Tibial artery (tissue), 4 donors: ENCODE measurements around the gene THOP1.

Experiments used
- DNase-seq, 2 donors: peaks; one replicate each; pipeline ENCODE4 v3.0.0-alpha.2; 2019
- H3K27ac ChIP-seq, 2 donors: fragments of 200-600 bp; sonication (generic) in 1 of 2; 1 replicate in 1 of 2; 2 replicates in 1 of 2; pipeline ENCODE4 v1.5.1; 2018 to 2019; ENCODE audit warnings: mild to moderate bottlenecking in 1 of 2
- H3K27me3 ChIP-seq, 2 donors: fragments of 200-600 bp; sonication (generic) in 1 of 2; one replicate each; pipeline versions ENCODE4 v1.5.1 to v1.6.0; 2016 to 2019
- H3K36me3 ChIP-seq, 3 donors: fragments of 200-600 bp; sonication (generic) in 2 of 3; one replicate each; pipeline ENCODE4 v1.5.1; 2016 to 2019; ENCODE audit warnings: mild to moderate bottlenecking in 2 of 3
- H3K4me1 ChIP-seq, 4 donors: fragments of 200-600 bp; sonication (generic) in 2 of 4; 1 replicate in 3 of 4; 2 replicates in 1 of 4; pipeline ENCODE4 v1.5.1; 2016 to 2019
- H3K4me3 ChIP-seq, 2 donors: fragments of 200-600 bp; sonication (generic) in 1 of 2; 1 replicate in 1 of 2; 2 replicates in 1 of 2; pipeline ENCODE4 v1.5.1; 2018 to 2019; ENCODE audit warnings: mild to moderate bottlenecking in 2 of 2
- H3K9me3 ChIP-seq, 3 donors: fragments of 200-600 bp; sonication (generic) in 1 of 3; one replicate each; pipeline ENCODE4 v1.5.1; 2016 to 2019
- intact Hi-C: fragments of 100-400 bp; cut with DNase I; formaldehyde crosslinking; loops from one replicate; pipeline ENCODE4 v1.15.0; 2023; ENCODE audit warnings: low total_unique reads
- TF ChIP-seq, protein P1 (sequence below), 2 experiments: fragments of 200-600 bp in 1 of 2; fragments of 450-650 bp in 1 of 2; IDR thresholded peaks; one replicate each; pipeline ENCODE4 v1.5.1; 2017 to 2019; ENCODE audit warnings: antibody characterized with exemption in 2 of 2, mild to moderate bottlenecking in 1 of 2, moderate library complexity in 1 of 2

THOP1 gene

DNA sequence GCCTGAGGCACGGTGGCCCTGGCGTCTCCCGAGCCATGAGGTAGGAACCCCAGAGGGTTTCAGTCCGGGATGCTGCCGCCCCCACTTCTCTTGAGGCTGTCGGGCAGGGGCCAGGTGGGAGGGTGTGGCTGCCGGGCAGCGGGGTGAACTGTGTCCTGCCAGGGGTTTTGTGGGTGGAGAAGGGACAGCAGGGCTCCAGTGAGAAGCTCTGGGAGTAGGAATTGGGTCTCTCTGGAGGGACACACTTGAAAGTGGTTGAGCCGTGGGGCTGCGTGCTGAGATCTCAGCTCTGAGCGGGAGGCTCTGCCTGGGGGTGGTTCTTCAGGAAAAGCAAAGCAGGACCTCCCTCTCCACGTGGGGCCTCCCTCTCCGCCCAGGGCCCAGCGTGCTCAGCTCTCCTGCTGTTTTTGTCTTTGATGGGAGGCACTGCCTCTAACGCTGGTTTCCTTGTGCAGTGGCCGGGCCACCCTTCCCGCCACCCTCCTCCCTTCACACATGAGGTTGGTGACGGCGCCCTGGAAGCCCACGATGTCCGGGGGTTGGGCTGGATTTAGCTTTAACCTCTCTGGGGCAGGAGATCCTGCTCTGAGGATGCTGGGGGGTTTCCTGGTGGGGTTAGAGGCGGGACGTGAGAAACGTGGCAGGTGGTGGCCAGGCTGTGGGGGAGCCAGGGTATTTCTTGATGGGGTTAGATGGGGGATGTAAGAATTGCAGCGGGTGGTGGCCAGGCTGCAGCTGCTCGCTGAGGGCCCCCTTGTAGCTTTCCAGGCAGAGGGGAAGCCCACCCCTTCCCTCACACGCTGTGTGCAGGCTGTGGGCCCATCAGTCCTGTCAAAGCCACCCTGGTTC, 19.1 kb downstream of the THOP1 start:
- Histone ChIP-seq H3K27me3 (no peaks in the 10 kb centered on the region), H3K9me3 (no peaks in the 10 kb centered on the region), H3K4me1 (no peaks in the 10 kb centered on the region), H3K36me3 (peaks cover 9 to 98% (median 65%) of the 10 kb centered on the region in 3 donors), H3K4me3 (no peak overlapping the region), H3K27ac (no peak overlapping the region)
- TF ChIP-seq, protein P1, sequence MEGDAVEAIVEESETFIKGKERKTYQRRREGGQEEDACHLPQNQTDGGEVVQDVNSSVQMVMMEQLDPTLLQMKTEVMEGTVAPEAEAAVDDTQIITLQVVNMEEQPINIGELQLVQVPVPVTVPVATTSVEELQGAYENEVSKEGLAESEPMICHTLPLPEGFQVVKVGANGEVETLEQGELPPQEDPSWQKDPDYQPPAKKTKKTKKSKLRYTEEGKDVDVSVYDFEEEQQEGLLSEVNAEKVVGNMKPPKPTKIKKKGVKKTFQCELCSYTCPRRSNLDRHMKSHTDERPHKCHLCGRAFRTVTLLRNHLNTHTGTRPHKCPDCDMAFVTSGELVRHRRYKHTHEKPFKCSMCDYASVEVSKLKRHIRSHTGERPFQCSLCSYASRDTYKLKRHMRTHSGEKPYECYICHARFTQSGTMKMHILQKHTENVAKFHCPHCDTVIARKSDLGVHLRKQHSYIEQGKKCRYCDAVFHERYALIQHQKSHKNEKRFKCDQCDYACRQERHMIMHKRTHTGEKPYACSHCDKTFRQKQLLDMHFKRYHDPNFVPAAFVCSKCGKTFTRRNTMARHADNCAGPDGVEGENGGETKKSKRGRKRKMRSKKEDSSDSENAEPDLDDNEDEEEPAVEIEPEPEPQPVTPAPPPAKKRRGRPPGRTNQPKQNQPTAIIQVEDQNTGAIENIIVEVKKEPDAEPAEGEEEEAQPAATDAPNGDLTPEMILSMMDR (IDR thresholded peaks at IDR 0.05): no peak
- intact Hi-C loops: no loop called here
- DNase-seq: no peak

DNA sequence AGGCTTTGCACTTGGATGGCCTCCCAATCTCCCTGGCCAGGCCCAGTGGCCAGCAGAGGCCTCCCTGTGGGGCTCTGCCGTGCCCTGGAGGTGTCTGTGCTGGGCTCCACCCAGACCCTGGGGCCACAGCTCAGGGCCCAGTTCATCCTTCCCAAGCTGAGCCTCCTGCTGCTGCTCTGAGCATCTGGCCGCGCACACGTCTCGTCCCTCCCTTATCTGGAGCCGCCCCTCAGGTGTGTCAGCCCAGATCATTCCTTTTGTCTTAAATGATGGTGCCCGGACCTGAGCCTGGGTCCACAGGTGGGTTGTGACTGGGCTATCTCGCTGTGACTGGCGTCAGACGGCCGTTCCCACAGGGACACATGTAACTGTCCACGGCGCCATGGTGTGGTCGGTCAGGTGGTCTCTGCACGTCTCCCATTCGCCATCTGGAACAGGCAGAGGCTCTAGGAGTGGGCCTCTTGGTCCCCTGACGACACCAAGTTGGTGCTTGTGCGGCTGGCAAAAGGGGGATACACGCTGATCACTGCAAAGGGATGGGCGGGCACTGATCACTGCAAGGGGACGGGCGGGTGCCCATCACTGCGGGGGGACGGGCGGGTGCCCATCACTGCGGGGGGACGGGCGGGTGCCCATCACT, 20.1 kb downstream of the THOP1 start:
- no peaks in the 10 kb centered on the region for H3K9me3 ChIP-seq
- no peak overlapping the region for H3K4me3 ChIP-seq
- no peaks in the 10 kb centered on the region for H3K4me1 ChIP-seq
- TF ChIP-seq, protein P1 (IDR thresholded peaks at IDR 0.05): no peak
- H3K27me3 ChIP-seq: no peaks in the 10 kb centered on the region
- no peak for DNase-seq
- intact Hi-C loops: no loop called here
- H3K36me3 ChIP-seq: peaks cover 4 to 98% (median 70%) of the 10 kb centered on the region in 3 donors
- H3K27ac ChIP-seq: no peak overlapping the region

DNA sequence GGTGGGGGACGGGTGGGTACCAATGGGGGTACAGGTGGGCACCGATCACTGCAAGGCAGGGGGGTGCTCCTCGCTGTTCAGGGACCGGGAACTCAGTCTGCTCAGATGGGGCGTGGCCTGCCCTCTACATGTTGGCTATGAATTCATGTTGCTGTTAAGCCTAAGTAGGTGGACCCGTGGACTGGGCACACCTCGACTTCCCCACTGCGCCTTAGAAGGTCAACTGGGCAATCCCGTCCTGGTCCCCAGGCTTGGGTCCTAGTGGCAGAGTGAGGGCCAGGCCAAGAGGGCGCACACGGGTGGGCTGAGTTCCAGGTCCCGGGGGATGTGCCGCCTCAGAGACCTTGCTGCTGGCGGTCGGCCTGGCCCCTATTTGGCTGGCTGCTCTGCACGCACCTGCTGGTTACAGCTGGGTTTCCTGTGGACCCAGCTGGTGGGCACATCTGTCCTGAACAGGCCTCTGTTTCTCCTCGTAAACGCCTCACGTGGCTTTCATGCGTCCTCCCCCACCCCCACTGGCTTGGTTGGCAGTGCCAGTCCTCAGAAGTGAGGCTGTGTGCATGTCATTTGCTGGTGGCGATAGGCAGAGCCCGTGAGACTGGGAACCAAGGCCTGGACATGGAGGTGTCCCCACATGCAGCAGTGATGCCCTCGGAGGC, 20.8 kb downstream of the THOP1 start:
- TF ChIP-seq, protein P1 (IDR thresholded peaks at IDR 0.05): no peak
- Histone ChIP-seq H3K36me3 (peaks cover 4 to 98% (median 68%) of the 10 kb centered on the region in 3 donors), H3K27me3 (no peaks in the 10 kb centered on the region), H3K9me3 (no peaks in the 10 kb centered on the region), H3K4me3 (no peak overlapping the region), H3K4me1 (no peaks in the 10 kb centered on the region), H3K27ac (no peak overlapping the region)
- intact Hi-C loops: no loop called here
- no peak for DNase-seq

DNA sequence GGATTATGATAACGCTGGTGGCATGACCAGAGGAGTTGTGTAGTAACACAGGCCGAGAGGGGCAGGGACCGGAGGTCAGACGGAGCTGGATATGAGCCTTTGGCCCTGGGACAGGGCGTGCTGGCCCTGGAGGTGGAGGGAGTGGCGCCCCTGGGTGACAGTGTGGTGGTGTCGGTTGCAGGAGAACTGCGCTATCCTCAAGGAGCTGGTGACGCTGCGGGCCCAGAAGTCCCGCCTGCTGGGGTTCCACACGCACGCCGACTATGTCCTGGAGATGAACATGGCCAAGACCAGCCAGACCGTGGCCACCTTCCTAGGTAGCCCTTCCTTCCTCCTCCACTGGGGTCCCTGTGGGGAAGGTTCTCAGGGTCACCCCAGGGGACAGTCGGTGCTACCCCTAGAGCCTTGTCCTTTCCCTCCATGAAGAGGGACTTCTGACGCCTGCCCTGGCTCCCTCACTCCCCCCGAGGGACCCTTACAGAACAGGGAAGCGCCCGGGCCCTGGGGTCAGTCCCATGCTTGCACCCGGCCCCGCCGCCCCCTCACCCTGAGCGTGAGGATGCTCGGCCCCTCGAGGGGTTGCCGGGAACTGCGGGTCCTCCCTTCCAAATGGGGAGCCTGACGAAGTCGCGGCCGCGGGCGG, 21.6 kb downstream of the THOP1 start:
- no peak for DNase-seq
- Histone ChIP-seq H3K36me3 (peaks cover 4 to 98% (median 68%) of the 10 kb centered on the region in 3 donors), H3K4me3 (no peak overlapping the region), H3K4me1 (no peaks in the 10 kb centered on the region), H3K27me3 (no peaks in the 10 kb centered on the region), H3K9me3 (no peaks in the 10 kb centered on the region), H3K27ac (no peak overlapping the region)
- intact Hi-C loops: no loop called here
- TF ChIP-seq, protein P1 (IDR thresholded peaks at IDR 0.05): no peak

DNA sequence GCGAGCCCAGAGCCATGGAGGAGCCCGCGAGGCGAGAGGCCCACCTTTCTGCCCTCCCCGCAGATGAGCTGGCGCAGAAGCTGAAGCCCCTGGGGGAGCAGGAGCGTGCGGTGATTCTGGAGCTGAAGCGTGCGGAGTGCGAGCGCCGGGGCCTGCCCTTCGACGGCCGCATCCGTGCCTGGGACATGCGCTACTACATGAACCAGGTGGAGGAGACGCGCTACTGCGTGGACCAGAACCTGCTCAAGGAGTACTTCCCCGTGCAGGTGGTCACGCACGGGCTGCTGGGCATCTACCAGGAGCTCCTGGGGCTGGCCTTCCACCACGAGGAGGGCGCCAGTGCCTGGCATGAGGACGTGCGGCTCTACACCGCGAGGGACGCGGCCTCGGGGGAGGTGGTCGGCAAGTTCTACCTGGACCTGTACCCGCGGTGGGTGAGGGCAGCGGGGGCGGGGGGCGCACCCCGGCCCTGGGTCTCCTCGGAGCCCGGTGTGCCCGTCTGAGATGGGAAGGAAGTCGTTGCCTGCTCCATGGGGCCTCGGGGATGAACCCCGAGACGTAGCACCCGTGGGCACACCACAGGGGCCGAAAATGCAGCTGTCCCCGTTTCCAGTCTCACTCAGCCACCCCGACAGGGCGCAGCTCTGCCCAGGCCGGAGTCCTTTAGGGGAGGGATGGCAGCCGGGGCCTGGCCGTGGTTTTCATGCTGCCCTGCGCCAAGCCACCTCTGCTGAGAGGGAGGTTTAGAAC, 22.3 kb downstream of the THOP1 start:
- DNase-seq: no peak
- H3K9me3 ChIP-seq: no peaks in the 10 kb centered on the region
- intact Hi-C loops: no loop called here
- H3K36me3 ChIP-seq: peaks cover 4 to 100% (median 68%) of the 10 kb centered on the region in 3 donors
- no peak overlapping the region for H3K4me3 ChIP-seq
- H3K4me1 ChIP-seq: no peaks in the 10 kb centered on the region
- TF ChIP-seq, protein P1 (IDR thresholded peaks at IDR 0.05): no peak
- H3K27me3 ChIP-seq: no peaks in the 10 kb centered on the region
- no peak overlapping the region for H3K27ac ChIP-seq
